ENCODE measurements around the gene SPRN.

Gene SPRN

DNA sequence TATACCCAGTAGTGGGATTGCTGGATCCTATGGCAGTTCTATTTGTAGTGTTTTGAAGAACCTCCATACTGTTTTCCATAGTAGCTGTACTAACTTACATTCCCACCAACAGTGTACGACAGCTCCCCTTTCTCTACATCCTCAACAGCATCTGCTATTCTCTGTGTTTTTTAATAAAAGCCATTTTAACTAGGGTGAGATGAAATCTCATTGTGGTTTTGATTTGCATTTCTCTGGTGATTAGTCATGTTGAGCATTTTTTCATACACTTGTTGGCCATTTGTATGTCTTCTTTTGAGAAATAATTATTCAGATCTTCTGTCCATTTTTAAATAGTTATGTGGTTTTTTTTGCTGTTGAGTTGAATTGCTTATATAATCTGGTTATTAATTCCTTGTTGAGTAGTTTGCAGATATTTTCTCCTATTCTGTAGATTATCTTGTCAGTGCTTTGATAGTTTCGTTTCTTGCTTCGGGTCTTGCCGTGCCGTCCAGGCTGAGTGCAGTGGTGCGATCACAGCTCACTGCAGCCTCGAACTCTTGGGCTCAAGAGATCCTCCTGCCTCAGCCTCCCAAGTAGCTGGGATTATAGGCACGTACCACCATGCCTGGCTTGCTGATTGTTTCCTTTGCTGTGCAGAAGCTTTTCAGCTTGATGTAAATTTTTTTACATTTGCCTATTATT is 18.4 kb downstream of the SPRN start:
- DNase-seq (ENCODE audit: low spot score): no peak

DNA sequence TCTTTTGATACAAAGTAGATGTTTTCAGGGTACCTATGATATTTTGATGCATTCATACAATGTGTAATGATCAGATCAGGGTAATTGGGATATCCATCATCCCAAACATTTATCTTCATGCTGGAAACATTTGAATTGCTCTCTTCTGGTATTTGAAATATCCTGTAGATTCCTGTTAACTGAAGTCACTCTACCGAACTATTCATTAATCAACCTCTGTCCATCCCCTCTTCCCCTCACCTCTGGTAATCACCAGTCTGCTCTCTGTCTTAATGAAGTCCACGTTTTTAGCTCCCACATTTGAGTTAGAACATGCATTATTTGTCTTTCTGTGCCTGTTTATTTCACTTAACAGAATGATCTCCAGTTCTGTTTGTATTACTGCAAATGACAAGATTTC is 19.2 kb downstream of the SPRN start:
- DNase-seq (ENCODE audit: low spot score): no peak

DNA sequence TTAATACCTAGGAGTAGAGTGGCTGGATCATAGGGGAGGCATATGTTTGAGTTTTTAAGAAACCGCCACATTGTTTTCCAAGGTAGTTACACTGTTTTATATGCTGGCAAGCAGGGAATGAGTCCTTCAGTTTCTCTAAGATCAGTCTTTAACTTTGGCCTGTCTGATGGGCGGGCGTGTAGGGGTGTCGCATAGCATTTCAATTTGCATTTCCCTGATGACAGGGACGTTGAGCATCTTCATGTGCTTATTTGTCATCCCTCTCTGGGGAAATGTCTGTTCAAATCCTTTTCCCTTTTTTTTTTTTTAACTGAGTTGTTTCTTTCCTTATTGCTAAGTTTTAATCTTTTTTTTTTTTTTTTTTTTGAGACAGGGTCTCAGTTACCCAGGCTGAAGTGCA is 20.6 kb downstream of the SPRN start:
- no peak for DNase-seq (ENCODE audit: low spot score)

DNA sequence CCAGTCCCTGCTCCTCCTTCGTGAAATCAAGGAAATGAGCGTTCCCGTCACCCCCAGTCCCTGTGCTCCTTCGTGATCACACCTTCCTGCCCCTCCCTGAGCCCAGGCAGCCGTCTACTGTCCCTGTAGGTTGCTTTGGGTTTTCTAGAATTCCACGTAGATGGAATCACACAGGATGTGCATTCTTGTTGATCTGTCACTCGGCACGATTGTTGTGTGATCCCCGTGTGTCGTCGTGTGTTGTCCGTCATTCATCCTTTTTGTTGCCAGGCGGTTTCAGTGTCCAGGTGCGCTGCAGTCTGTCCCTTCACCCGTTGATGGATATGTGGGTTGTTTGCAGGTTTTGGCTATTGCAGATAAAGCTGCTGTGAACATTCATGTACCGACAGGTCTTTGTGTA is 21.1 kb downstream of the SPRN start:
- DNase-seq (ENCODE audit: low spot score): no peak

DNA sequence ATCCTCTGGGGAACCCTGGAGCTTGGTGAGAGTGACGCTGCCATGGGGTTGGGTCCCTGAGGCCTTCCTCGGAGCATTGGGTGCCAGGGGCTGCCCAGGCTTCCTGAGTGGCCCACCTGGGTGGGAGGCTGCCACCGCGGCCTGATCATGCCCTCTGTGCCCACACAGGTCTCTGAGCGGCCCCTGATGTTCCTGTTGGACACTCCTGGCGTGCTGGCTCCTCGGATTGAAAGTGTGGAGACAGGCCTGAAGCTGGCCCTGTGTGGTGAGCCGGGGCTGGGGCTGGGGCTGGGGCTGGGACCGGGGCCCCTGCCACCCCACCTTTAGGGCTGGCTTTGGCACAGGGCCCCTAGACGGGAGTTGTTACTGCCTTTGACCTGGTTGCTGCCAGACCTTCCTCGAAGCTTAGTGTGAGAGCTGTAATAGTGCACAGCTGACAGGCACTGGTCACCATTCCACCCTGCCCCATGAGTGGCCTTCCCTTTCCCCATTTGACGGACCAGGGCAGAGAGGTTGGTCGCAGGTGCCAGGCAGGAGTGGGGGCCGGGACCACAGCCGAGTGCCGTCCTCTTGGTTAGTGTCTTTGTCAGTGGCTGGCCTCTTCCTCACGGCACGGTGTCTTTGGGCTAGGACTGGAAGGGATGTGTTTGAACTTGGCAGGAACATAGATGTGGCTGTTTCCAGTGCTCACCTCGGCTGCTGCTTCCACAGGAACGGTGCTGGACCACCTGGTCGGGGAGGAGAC is 22.3 kb downstream of the SPRN start:
- no peak for DNase-seq (ENCODE audit: low spot score)

DNA sequence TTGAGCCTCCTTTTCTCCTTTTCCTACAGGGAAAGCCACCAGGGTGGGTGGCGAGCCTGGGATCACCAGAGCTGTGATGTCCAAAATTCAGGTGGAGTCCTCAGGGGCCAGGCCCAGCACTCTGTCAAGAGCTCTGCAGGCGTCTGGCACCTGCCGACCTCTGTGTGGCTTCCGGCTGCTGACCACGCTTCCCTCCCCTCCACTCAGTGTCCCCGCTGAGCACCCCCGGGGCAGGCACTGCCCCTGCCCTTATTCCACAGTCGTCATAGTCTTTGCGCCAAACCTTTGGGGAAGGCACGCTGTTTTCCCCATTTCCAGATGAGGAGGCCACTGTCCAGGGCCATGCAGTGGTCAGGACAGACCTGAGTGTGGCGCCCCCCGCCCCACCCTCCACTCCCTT is 22.9 kb downstream of the SPRN start:
- DNase-seq (ENCODE audit: low spot score): no peak

DNA sequence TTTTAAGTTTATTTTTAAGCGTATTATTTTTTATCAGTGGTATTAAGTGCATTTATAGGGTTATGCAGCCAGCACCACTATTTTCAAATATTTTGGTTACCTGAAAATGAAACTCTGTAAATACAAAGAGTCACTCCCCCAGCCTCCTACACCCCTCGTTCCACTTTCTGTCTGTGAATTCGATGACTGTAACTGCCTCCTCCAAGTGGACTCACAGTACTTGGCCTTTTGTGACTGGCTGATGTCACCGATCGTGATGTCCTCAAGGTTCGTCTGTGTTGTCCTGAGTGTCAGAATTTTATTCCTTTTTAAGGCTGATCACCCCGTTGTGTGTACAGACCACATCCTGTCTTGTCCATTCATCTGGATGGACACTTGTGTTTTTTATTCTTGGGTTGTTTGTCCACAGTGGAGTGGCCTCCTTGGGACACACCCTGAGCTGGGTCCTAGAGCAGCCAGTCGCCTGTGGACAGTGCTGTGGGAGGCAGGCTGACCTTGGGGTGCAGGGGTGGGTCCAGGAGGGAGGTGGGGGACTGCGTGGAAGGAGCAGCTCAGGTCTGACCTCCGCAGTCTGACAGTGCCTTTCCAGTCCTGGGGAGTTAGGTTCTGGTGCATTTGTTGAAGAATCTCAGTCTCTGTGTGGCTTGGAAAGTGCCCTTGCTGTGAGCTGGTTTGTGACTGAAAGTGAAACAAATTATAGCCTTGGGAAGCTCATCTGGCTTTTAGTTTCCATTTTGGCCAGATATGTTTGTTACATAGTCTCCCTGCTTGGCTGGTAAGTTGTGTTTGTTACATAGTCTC is 23.6 kb downstream of the SPRN start:
- DNase-seq (ENCODE audit: low spot score): no peak

DNA sequence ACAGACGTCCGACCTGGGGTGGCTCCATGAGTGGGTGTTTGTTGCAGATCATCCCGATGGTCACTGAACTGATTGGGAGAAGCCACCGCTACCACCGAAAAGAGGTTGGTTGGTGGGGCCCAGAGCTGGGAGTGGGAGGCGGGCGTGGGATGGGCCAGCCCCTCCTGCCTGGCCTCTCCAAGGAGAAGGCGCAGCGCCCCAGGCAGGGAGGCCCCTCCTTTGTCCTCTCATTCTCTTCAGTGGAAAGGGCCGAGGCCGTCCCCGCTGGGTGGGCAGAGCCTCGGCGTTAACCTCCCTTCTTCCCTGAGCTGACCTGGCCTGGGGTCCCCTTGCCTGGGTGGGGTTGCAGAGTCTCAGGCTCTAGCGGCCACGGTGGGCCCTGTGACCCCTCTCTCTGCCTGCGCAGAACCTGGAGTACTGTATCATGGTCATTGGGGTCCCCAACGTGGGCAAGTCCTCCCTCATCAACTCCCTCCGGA is 25.3 kb downstream of the SPRN start:
- DNase-seq (ENCODE audit: low spot score): no peak

DNA sequence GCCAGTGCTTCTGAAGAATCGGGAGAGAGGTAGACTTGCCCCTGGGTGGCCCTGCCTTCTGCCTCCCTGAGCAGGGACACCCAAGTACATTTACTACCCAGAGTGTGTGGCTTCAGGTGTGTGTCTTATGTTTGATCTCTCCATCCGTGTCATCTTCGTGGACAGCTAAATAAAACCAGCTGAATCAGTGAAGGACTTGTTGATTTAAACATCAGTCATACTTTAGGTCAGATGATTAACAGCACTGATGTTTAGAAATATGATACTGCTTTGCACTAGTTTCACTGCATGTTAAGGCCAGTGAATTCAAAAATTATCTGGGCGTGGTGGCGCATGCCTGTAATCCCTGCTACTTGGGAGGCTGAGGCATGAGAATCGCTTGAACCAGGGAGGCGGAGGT is 26.5 kb downstream of the SPRN start:
- no peak for DNase-seq (ENCODE audit: low spot score)

DNA sequence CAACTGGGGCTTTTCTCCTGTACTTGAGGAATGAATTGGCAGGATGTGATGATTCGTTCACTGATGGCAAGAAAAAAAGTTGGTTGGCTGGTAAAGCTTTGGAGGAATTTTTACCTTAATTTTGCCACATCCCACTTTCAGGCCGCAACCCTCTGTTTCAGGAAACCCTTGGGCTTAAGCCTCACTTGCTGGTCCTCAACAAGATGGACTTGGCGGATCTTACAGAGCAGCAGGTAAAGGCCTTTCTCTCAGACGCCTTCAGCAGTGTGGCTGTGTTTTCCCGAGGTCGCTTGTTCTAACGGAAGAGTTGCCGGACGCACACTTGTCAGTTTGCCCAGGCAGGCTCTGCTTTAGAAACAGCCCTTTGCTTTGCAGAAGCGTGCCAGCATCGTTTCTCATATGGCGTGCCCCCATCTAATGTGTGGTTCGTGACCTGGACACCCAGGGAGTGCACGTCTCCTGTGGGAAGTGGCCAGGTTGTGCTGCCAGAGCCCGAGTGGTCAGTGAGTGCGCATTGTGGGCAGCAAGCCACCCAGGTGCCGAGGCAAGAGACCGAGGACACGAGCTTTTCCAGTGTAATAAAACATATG is 28.3 kb downstream of the SPRN start:
- DNase-seq (ENCODE audit: low spot score): no peak

DNA sequence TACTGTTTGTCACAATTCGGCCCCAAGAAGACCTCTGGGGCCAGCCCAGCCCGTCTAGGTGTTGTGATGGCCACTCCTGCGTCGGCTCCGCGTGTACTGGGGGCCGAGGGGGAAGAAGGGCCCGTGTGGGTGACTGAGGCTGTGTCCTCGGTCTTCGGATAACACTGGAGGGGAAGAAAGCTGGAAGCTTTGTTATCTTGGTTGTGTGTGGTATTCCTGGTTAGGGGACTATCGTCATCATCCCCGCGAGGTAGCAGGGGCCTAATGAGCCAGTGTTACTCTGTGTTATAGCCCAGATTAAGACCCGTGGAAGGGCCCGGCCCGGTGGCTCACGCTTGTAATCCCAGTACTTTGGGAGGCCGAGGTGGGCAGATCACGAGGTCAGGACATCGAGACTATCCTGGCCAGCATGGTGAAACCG is 29.6 kb downstream of the SPRN start:
- DNase-seq (ENCODE audit: low spot score): no peak

DNA sequence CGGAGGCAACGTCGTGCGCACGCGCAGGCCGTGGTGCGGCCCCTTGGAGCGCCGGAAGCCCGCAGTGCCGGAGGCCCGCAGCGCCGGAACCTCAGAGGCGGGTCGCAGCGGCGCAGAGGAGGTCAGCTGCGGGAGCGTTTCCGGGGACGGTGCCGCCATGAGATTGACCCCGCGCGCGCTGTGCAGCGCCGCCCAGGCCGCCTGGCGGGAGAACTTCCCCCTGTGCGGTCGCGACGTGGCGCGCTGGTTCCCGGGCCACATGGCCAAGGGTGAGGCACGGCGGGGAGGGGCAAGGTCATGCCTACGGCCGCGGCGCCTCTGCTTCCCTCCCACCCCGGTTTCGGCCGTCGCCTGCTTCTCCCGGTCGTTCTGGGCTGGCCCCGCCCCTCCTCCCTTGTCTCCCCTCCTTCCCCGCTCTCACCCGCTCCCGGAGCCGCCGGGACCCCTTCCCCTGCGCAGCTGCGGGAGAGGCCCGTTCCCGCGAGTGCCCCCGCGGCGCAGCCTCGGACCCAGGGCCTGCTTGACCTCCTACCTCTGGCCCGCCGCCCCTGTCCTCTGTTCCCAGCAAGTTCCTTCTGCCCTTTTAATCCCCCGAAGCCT is 30.3 kb downstream of the SPRN start, which contains the start of gene MTG1:
Gene MTG1 (plus strand): TSS at position 94 of the 600 bp plus-strand sequence. CDS start 64 bp downstream, at position 158.
- peak; percentile 97 for DNase-seq (ENCODE audit: low spot score)

DNA sequence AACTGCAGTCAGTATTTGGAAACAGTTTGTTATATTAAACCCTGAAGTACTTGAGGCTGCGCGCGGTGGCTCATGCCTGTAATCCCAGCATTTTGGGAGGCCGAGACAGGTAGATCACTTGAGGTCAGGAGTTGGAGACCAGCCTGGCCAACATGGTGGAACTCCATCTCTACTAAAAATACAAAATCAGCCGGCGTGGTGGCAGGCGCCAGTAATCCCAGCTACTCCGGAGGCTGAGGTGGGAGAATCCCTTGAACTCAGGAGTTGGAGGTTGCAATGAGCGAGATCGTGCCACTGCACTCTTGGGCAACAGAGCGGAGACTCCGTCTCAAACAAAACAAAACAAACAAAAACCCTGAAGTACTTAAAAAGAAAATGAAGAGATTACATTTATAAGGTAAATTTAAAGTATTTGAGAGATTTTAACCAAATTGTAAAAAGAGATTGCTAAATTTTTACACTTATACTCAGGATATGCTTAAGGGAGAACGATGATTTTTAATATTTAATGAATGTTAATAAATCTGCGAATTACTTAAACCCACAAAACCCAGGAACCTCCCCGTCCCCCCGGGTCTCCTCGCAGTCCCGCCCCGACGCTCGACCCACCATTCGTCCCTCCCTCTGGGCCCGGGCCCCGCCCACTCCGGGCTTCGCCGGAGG is 30.9 kb downstream of the SPRN start:
- DNase-seq (ENCODE audit: low spot score): no peak

DNA sequence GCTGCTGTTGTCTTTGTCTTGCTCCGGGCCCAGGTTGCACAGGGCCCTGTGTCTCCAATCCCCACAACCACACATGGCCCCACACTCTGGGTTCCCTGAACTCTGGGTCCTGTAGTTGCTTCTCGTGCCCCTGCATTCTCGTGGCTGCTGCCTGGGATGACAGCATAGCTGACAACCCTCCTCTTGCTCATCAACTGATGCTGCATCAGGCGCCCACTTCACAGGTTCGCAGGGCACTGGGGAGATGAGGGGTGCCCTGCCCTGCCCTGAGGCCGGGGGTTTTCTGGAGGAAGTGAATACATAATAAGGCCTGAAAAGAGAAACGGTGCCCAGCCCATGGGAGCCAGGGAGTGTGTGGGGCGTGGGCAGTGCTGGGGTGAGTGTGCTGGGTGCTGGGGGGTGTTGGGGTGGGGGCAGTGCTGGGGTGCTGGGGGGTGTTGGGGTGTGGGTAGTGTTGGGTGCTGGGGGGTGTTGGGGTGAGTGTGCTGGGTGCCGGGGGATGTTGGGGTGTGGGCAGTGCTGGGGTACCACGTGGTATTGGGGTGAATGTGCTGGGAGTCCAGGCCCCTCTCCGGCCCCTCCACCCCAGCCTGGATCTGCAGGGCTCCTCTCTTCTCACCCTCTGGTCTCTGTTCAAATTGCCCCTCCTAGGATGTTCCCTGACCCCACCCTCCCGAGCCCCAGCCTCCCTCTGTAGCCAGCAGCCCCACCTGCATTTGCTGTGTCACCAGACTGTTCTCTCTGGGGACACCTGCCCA is 32.5 kb downstream of the SPRN start:
- no peak for DNase-seq (ENCODE audit: low spot score)

DNA sequence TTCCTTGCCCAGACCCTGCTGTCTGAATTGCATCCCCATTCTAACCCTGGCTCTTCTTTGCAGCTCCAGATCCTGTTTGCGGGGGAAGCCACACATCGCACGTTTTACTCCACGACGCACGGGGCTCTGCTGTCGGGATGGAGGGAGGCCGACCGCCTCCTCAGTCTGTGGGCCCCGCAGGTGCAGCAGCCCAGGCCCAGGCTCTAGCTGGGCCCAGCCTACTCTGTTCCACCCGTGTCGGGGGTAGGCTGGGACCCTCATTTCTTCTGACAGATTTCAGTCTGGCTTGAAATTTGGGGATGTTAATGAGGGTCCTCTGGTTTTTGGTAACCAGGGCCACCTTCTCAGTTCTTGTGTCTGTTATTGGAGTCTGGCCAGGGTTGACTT is 33.2 kb downstream of the SPRN start:
- DNase-seq (ENCODE audit: low spot score): no peak

DNA sequence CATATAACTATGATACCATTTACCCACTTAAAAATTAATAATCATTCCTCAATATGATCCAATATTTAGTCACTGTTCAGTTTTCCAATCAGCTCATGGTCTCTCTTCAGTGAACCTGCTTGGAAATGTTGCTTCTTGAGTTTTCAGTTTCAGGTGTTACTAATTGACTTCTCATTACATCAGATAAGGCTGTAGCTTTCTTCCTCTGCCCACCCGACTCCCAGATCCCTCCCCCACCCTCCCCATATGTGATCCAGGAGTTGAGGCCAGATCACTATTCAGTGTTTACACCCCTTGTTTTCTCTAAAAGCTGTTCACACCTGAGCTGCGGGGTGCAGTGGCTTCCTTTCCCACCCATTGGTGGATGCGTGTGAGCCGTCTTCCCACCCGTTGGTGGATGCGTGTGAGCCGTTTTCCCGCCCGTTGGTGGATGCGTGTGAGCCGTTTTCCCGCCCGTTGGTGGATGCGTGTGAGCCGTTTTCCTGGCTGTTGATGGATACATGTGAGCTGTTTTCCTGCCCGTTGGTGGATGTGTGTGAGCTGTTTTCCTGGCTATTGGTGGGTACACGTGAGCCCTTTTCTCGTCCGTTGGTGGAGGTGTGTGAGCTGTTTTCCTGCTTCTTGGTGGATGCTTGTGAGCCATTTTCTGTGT is 33.7 kb downstream of the SPRN start:
- no peak for DNase-seq (ENCODE audit: low spot score)

DNA sequence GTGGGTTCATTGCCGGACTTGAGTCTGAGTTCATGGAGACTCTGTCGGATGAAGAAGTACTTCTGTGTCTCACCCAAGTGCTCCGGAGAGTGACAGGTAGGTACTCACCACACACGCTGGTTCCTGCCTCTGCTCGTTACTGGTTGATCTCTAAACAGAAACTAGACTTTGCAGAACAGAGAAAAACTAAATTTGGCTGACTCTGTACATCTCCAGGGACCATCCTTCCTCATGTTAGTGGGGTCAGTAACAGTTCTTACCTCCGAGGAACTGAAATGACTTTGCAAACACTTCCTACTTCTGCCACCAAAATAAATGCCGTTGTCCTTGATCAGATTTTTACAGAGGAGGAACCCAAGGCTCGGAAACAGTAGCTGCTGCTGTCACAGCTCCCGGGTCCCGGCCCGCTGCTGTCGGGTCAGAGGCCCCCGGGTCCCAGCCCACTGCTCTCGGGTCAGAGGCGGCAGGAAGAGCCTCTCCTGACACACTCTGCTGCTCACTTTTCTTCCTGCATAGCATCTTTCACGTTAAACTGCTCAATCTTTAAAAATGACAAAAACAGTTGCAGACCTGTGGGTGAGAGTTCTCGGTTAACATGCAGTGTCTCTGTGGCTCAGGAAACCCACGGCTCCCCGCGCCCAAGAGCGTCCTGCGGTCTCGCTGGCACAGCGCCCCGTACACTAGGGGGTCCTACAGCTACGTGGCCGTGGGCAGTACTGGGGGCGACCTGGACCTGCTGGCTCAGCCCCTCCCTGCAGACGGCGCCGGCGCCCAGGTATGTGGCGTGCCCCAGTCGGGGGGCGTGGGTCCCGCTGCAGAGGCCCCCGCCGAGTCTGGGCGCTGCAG is 35.2 kb downstream of the SPRN start:
- DNase-seq (ENCODE audit: low spot score): peak; percentile 57

DNA sequence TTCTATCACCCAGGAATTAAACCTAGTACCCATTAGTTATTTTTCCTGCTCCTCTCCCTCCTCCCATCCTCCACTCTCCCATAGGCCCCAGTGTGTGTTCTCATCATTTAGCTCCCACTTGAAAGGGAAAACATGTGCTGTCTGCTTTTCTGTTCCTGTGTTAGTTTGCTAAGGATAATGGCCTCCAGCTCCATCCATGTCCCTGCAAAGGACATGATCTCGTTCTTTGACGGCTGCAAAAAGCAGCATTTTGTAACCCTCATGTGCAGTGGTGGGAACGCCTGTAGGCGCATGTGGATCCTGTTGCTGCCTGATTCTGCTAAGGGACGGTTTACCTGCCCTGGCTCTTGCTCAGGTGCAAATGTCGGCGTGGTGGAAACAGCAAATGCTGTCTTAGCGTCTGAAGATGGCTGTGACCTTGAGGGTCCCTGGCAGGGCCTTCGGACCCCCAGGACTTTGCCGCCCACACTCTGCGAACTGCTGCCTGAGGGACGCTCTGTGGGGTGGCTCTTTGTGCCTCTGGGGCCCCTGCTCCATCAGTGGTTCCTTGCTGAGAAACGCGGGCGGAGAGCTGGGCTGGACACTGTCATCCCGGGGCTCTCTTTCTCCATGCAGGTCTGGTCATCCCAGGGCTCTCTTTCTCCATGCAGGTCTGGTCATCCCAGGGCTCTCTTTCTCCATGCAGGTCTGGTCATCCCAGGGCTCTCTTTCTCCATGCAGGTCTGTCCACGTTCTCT is 36.0 kb downstream of the SPRN start:
- no peak for DNase-seq (ENCODE audit: low spot score)
